Measurements from ENCODE around the gene USP9Y.

USP9Y gene

DNA sequence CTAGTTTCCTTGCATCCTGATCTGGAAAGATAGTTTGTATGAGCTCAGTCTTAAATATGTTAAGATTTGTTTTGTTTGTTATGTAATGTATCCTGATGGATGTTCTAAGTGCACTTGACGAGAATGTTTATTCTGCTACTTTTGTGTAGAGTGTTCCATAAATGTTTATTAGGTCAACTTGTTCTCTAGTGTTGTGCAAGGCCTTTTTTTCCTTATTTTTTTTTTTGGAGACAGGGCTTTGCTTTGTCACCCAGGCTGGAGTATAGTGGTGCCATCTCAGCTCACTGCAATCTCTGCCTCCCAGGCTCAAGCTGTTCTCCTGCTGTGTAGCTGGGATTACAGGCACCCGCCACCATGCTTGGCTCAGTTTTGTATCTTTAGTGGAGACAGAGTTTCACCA is 28.7 kb downstream of the USP9Y start:
- intact Hi-C loops (cut with micrococcal nuclease) = no loop called here
- no peaks in the 10 kb centered on the region for H3K27me3 Mint-ChIP-seq
- H3K4me3 Mint-ChIP-seq = no peak overlapping the region
- no peaks in the 10 kb centered on the region for H3K36me3 Mint-ChIP-seq (ENCODE audit: low read depth)
- H3K9me3 Mint-ChIP-seq = no peaks in the 10 kb centered on the region
- H3K27ac Mint-ChIP-seq = no peak overlapping the region
- no peaks in the 10 kb centered on the region for H3K4me1 Mint-ChIP-seq (ENCODE audit: low read depth)

DNA sequence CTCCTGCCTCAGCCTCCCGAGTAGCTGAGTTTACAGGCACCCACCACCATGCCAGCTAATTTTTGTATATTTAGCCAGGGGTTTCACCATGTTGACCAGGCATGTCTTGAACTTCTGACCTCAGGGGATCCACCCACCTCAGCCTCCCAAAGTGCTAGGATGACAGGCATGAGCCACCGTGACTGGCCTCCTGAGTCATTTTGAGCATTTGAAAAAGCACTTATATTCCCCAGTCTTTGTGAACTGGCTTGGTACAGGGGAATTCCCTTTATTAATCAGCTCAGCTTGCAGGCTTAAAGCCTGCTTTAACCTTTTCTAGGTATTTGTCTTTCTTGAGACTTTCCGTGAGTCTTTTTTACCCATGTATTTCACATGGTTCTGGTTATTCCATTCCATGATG is 32.6 kb downstream of the USP9Y start:
- Mint-ChIP-seq H3K27me3 (no peaks in the 10 kb centered on the region), H3K9me3 (no peaks in the 10 kb centered on the region), H3K4me1 (ENCODE audit: low read depth) (no peaks in the 10 kb centered on the region), H3K36me3 (ENCODE audit: low read depth) (no peaks in the 10 kb centered on the region), H3K27ac (no peak overlapping the region), H3K4me3 (no peak overlapping the region)
- intact Hi-C loops (cut with micrococcal nuclease) = no loop called here

DNA sequence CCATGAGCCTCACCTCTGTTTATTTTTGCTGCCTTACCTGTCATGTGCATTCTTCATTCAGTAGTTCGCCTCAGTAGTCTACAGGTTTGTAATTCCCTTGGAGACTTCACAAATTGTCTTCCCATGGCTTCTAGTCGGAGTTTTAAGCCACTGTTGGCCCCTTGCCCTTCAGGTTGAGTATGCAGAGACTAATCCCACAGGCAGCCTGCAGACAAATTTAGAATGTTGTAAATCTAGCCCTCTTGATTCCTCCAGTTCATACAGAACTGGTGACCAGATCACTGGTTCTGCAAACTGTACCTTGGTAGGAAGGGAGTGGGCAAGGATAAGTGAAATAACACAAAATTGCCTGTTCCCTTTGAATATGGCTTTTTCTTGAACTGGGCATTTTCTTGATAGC is 33.0 kb downstream of the USP9Y start:
- Mint-ChIP-seq H3K27ac (no peak overlapping the region), H3K36me3 (ENCODE audit: low read depth) (no peaks in the 10 kb centered on the region), H3K4me1 (ENCODE audit: low read depth) (no peaks in the 10 kb centered on the region), H3K4me3 (no peak overlapping the region), H3K9me3 (no peaks in the 10 kb centered on the region), H3K27me3 (no peaks in the 10 kb centered on the region)
- intact Hi-C loops (cut with micrococcal nuclease) = no loop called here

DNA sequence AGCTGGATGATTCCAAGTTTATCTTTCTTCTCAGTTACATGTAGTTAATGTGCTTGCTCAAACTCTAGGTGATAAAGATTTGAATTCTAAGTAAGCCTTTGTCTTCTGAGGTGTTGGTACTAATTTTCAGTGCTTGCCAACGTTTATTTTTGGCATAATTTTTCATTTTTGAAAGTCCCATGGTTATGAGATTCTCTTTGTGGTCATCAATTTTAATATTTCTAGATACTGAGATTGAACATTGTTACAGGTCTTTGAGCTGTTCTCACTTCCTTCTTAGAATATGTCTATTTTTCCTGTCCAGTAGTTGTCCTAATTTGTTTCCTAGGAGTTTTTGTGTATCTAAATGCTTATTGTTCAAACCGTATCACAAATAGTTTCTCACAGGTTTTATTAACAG is 40.4 kb downstream of the USP9Y start:
- Mint-ChIP-seq H3K9me3 (no peaks in the 10 kb centered on the region), H3K4me1 (ENCODE audit: low read depth) (no peaks in the 10 kb centered on the region), H3K27ac (no peak overlapping the region), H3K4me3 (no peak overlapping the region), H3K27me3 (no peaks in the 10 kb centered on the region), H3K36me3 (ENCODE audit: low read depth) (no peaks in the 10 kb centered on the region)
- intact Hi-C loops (cut with micrococcal nuclease) = no loop called here

DNA sequence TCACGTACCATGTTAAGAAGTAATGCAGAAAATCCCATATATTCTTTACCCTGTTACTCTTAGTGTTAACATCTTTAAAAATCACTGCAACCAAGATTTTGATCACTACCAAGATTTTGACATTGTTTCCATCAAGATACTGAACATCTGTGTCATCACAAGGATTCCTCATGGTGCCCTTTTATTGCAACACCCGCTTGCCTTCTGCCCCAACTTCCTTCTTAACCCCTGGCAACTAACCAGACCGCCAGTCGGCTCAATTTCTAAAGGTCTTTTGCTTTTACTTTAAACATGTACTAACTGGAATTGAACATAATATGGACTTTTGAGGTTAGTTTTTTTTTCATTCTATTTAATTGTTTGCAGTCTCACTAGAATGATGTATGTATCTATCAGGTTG is 41.7 kb downstream of the USP9Y start:
- Mint-ChIP-seq H3K4me3 (no peak overlapping the region), H3K27ac (no peak overlapping the region), H3K4me1 (ENCODE audit: low read depth) (no peaks in the 10 kb centered on the region), H3K36me3 (ENCODE audit: low read depth) (no peaks in the 10 kb centered on the region), H3K27me3 (no peaks in the 10 kb centered on the region), H3K9me3 (no peaks in the 10 kb centered on the region)
- intact Hi-C loops (cut with micrococcal nuclease) = no loop called here

DNA sequence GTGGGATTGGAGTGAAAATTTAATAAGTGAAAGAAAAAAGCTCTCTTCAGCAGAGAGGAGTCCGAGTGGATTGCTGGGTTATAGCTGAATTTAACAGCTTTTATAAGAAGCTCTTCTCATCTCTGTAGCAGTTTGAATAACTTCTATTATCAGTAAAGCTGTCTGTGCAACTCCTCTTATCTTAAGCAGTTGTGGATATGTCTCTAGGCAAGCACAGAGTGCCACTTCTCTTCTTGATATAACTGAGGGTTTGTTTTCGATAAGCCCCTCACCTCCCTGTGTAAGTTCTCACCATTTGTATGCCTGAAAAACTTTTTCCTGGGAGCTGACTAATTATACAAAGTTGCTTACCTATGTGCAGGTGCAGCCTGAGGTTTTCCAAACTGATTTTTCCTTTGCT is 43.1 kb downstream of the USP9Y start:
- H3K36me3 Mint-ChIP-seq (ENCODE audit: low read depth) = no peaks in the 10 kb centered on the region
- no peaks in the 10 kb centered on the region for H3K27me3 Mint-ChIP-seq
- H3K9me3 Mint-ChIP-seq = no peaks in the 10 kb centered on the region
- intact Hi-C loops (cut with micrococcal nuclease) = no loop called here
- no peak overlapping the region for H3K27ac Mint-ChIP-seq
- H3K4me1 Mint-ChIP-seq (ENCODE audit: low read depth) = no peaks in the 10 kb centered on the region
- no peak overlapping the region for H3K4me3 Mint-ChIP-seq

DNA sequence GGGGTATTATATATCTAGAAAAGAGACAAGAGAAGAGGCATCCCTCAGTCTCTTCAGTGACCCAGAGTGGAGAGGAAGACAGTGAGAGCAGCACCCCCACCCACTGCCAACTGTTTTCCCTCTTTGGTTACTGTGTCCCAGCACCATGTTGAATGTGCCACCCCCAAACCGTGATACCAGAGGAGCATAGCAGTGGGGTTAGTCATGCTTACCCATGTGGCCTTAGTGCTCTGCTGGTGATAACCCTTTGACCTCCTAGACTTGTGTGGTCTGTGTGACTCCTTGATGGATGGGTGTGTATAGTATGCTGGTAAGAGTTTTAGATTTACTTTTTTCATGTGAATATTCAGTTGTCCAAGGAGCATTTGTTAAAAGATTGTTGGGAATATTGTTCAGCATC is 48.3 kb downstream of the USP9Y start:
- Mint-ChIP-seq H3K4me3 (no peak overlapping the region), H3K4me1 (ENCODE audit: low read depth) (no peaks in the 10 kb centered on the region)

DNA sequence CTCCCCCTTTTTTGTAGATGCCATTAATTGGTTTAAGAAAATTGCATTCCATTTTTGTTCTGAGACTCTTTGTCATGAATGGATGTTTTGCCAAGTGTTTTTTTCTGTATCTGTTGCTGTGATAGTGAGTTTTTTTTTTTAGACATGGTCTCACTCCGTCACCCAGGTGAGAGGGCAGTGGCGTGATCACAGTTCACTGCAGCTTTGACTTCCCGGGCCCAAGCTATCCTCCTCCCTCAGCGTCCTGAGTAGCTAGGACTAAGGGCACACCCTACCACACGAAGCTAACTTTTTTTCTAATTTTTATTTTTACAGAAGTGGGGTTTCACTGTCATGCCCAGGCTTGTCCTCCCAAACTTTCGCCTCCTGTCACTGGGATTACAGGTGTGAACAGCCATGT is 51.8 kb downstream of the USP9Y start:
- no peak overlapping the region for H3K27ac Mint-ChIP-seq
- H3K27me3 Mint-ChIP-seq = no peaks in the 10 kb centered on the region
- H3K9me3 Mint-ChIP-seq = no peaks in the 10 kb centered on the region
- intact Hi-C loops (cut with micrococcal nuclease) = no loop called here
- no peak overlapping the region for H3K4me3 Mint-ChIP-seq
- H3K36me3 Mint-ChIP-seq (ENCODE audit: low read depth) = peaks cover 6% of the 10 kb centered on the region
- H3K4me1 Mint-ChIP-seq (ENCODE audit: low read depth) = no peaks in the 10 kb centered on the region

More for the DNA sequence above, 48.3 kb downstream of the USP9Y start:
- Mint-ChIP-seq H3K27ac (no peak overlapping the region), H3K27me3 (no peaks in the 10 kb centered on the region), H3K9me3 (no peaks in the 10 kb centered on the region), H3K36me3 (ENCODE audit: low read depth) (no peaks in the 10 kb centered on the region)
- intact Hi-C loops (cut with micrococcal nuclease) = no loop called here

DNA sequence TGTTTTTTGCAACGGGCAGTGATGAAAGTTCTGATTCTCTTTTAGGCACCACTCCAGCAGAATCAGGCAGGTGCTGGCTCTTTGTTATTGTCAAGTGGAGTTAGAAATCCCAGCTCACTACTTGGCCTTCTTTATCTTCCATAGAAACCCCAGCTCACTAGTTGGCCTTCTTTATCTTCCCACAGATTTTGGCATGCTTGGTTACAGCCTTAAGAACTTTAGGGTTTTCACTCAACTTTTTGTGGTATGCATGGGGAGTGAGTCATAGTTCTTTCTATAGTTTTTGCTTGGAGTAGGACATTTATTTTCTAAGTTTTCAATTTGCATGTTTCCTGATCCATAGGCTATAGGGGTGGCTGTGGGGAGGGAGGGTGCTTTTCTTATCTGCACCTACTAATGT is 55.0 kb downstream of the USP9Y start:
- H3K36me3 Mint-ChIP-seq (ENCODE audit: low read depth) = peaks cover 6% of the 10 kb centered on the region
- intact Hi-C loops (cut with micrococcal nuclease) = no loop called here
- no peaks in the 10 kb centered on the region for H3K27me3 Mint-ChIP-seq
- H3K27ac Mint-ChIP-seq = no peak overlapping the region
- H3K9me3 Mint-ChIP-seq = no peaks in the 10 kb centered on the region
- no peak overlapping the region for H3K4me3 Mint-ChIP-seq
- H3K4me1 Mint-ChIP-seq (ENCODE audit: low read depth) = no peaks in the 10 kb centered on the region

DNA sequence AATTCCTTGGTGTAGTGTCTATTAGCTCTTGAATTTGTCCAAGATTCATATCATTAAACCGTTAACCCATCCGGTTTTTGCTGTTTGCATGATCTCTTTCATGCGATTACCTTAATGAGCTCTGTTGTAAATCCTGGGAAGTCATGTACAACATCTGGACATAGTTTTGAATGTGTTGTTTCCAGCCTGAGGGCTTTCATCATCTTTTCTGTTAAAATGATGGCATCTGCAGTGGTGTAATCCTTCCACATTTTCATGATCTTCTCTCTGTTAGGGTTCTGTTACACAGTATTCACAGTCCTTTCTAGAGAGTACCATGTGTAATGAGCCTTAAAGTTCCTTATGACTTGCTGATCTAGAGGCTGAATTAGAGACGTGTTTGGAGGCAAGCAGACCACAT is 64.9 kb downstream of the USP9Y start:
- intact Hi-C loops (cut with micrococcal nuclease) = no loop called here
- no peaks in the 10 kb centered on the region for H3K27me3 Mint-ChIP-seq
- H3K27ac Mint-ChIP-seq = no peak overlapping the region

DNA sequence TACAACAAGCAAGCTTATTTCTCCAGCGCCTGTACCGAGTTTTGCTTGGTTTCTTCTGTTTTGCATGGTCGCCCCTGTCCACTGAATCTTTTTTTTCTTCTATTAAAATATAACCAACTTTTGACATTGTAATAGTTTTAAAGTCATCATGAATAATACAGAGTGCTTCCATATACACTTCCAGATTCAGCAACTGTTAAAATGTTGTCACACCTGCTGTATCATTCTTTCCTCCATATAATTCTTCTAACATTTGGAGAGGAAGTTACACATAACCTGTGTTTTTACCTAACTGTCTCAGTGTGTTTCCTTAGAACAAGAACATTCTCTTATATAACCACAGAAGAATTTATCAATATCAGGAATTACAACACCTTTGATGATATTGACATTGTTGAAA is 83.5 kb downstream of the USP9Y start:
- Mint-ChIP-seq H3K27me3 (no peaks in the 10 kb centered on the region), H3K9me3 (no peaks in the 10 kb centered on the region), H3K27ac (no peak overlapping the region), H3K36me3 (ENCODE audit: low read depth) (peaks cover 13% of the 10 kb centered on the region), H3K4me3 (no peak overlapping the region), H3K4me1 (ENCODE audit: low read depth) (no peaks in the 10 kb centered on the region)
- intact Hi-C loops (cut with micrococcal nuclease) = no loop called here

More for the DNA sequence above, 64.9 kb downstream of the USP9Y start:
- H3K4me1 Mint-ChIP-seq (ENCODE audit: low read depth) = peaks cover 4% of the 10 kb centered on the region
- H3K9me3 Mint-ChIP-seq = no peaks in the 10 kb centered on the region
- H3K36me3 Mint-ChIP-seq (ENCODE audit: low read depth) = no peaks in the 10 kb centered on the region
- H3K4me3 Mint-ChIP-seq = no peak overlapping the region

DNA sequence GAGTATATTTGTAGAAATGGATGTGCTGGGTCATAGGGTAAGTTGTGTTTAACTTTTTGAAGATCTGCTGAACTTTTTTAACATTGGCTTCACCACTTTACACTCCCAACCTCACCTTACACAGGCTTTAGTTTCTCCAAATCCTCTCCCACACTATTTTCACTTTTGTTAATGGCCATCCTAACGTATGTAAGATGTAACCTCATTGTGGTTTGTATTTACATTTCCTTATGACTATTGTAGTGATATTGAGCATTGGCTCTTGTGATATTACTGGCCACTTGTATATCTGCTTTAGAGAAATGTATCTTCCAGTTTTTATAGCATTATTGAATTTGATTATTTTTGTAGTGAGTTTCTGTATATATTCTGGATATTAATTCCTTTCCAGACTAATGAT is 93.0 kb downstream of the USP9Y start:
- no peaks in the 10 kb centered on the region for H3K9me3 Mint-ChIP-seq
- no peak overlapping the region for H3K27ac Mint-ChIP-seq
- no peaks in the 10 kb centered on the region for H3K4me1 Mint-ChIP-seq (ENCODE audit: low read depth)
- intact Hi-C loops (cut with micrococcal nuclease) = no loop called here
- H3K4me3 Mint-ChIP-seq = no peak overlapping the region
- no peaks in the 10 kb centered on the region for H3K27me3 Mint-ChIP-seq
- H3K36me3 Mint-ChIP-seq (ENCODE audit: low read depth) = peaks cover 19% of the 10 kb centered on the region

DNA sequence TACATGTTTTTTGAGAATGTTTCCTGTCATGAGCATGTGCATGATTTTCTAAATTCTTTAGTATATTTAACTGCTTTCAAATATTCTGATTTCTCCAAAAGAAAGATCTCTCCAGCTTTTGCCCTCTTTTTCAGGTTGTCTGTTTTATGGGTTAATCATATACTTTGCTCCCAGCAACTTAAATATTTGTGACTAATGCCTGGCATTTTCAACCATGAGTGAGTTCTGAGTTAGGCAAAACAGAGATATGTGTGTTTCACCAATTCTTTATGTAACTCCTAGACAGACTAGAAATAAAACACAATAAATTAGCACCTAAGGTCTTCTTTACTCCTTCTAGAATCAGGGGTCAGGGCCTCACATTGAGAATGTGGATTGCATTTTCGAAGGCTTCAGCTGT is 107.0 kb downstream of the USP9Y start:
- Mint-ChIP-seq H3K4me3 (no peak overlapping the region), H3K9me3 (no peaks in the 10 kb centered on the region), H3K27ac (no peak overlapping the region), H3K4me1 (ENCODE audit: low read depth) (no peaks in the 10 kb centered on the region), H3K27me3 (no peaks in the 10 kb centered on the region), H3K36me3 (ENCODE audit: low read depth) (no peaks in the 10 kb centered on the region)
- intact Hi-C loops (cut with micrococcal nuclease) = no loop called here

DNA sequence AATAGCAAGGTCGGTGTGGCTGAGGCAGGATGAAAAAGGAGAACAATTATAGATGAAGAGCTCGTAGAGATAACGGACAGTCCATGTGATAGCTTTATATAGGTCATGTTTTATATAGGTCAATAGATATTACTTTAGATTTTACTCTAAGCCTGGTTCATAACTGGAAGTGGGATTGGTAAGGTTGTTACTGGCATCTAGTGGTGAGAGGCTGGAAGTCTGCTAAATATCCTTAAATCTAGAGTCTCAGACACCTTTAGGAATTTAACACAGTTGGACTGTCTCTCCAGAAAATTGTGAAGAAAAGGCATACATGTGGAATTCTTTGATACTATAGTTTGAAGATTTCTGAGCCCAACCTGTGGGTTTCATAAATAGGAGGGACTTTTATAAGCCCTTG is 108.0 kb downstream of the USP9Y start:
- intact Hi-C loops (cut with micrococcal nuclease) = no loop called here
- no peak overlapping the region for H3K27ac Mint-ChIP-seq
- no peak overlapping the region for H3K4me3 Mint-ChIP-seq

DNA sequence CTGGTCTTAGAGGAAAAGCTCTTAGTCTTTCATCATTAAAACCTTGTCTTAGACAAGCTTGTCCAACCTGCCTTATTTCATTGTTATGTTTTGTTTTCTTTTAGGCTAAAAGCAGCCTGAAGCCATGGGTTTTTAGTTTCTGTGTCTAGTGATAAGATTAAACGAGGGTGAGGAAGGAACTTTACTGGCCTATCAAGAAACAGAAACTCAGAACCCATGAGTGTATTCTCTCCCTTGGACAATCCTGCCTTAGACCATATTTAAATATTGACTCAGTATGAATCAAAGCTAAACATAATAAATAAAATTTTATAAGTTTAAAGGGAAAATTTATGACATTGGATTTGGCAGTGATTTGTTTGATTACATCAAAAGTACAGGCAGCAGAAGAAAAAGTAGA is 122.4 kb downstream of the USP9Y start:
- peaks cover 6% of the 10 kb centered on the region for H3K36me3 Mint-ChIP-seq (ENCODE audit: low read depth)
- intact Hi-C loops (cut with micrococcal nuclease) = no loop called here
- H3K27ac Mint-ChIP-seq = no peak overlapping the region
- H3K4me3 Mint-ChIP-seq = no peak overlapping the region
- H3K4me1 Mint-ChIP-seq (ENCODE audit: low read depth) = no peaks in the 10 kb centered on the region
- H3K9me3 Mint-ChIP-seq = no peaks in the 10 kb centered on the region
- no peaks in the 10 kb centered on the region for H3K27me3 Mint-ChIP-seq

More for the DNA sequence above, 108.0 kb downstream of the USP9Y start:
- H3K4me1 Mint-ChIP-seq (ENCODE audit: low read depth) = no peaks in the 10 kb centered on the region
- H3K9me3 Mint-ChIP-seq = no peaks in the 10 kb centered on the region
- H3K27me3 Mint-ChIP-seq = no peaks in the 10 kb centered on the region
- H3K36me3 Mint-ChIP-seq (ENCODE audit: low read depth) = no peaks in the 10 kb centered on the region

DNA sequence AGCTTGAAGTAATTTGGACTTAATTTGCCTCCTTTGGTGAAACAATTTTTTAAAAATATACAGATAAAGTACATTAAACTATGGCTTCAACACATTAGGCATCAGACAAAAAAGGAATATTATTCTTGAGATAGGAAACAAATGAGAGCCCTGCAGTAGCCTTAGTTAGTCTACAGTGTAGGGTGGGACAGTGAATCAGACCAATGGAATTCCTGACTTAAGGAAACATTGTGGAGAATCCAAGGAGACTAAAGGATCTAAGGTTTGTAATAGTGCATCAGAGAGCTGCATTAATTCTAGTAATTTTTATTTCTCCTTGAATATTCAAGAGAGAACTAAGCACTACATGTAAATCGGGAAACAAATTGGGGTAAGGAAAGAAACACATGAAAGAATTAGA is 125.8 kb downstream of the USP9Y start:
- Mint-ChIP-seq H3K4me1 (ENCODE audit: low read depth) (no peaks in the 10 kb centered on the region), H3K4me3 (no peak overlapping the region), H3K9me3 (no peaks in the 10 kb centered on the region), H3K27me3 (no peaks in the 10 kb centered on the region), H3K27ac (no peak overlapping the region), H3K36me3 (ENCODE audit: low read depth) (no peaks in the 10 kb centered on the region)
- intact Hi-C loops (cut with micrococcal nuclease) = no loop called here

All from dendritic cell treated with granulocyte-macrophage colony-stimulating factor and Interleukin-4, amounts not matched to agents 40 ng/mL and 50 ng/mL, for 4 days (primary cell).